Ovary (tissue), 3 donors: Measurements from ENCODE around the gene RNASET2.

Experiments used
- EP300 ChIP-seq: sonication (generic); formaldehyde crosslinking; IDR thresholded peaks from one replicate; pipeline ENCODE4 v1.6.1; 2017; ENCODE audit warnings: antibody characterized with exemption
- TF ChIP-seq, protein P1 (sequence below), 3 donors: fragments of 450-650 bp in 2 of 3; fragments of 200-600 bp in 1 of 3; IDR thresholded peaks; one replicate each; pipeline versions ENCODE4 v1.5.1 to v1.8.0; 2016 to 2022; ENCODE audit warnings: antibody characterized with exemption in 3 of 3, mild to moderate bottlenecking in 1 of 3
- donor health status: DM: no; HTN: no; CAD: no.

- TF ChIP-seq, protein P1, sequence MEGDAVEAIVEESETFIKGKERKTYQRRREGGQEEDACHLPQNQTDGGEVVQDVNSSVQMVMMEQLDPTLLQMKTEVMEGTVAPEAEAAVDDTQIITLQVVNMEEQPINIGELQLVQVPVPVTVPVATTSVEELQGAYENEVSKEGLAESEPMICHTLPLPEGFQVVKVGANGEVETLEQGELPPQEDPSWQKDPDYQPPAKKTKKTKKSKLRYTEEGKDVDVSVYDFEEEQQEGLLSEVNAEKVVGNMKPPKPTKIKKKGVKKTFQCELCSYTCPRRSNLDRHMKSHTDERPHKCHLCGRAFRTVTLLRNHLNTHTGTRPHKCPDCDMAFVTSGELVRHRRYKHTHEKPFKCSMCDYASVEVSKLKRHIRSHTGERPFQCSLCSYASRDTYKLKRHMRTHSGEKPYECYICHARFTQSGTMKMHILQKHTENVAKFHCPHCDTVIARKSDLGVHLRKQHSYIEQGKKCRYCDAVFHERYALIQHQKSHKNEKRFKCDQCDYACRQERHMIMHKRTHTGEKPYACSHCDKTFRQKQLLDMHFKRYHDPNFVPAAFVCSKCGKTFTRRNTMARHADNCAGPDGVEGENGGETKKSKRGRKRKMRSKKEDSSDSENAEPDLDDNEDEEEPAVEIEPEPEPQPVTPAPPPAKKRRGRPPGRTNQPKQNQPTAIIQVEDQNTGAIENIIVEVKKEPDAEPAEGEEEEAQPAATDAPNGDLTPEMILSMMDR (IDR thresholded peaks at IDR 0.05), result no peak
- TF ChIP-seq EP300, result no peak
Observed at GRCh38 chr6:166949528-166950442, 6.6 kb downstream of the RNASET2 start.
